Small intestine (tissue), 7 donors: ENCODE measurements around the gene CSPG4. TPM values are rescaled to one million over a fixed set of nuclear protein-coding genes. Genes with fewer than 3 reads are reported as not detected.

Source experiments
- DNase-seq, 2 donors: peaks; one replicate each; pipeline versions ENCODE4 v3.0.0 to v3.0.0-alpha.2; 2013
- FAIRE-seq: peaks from 2 replicates; lab custom pipeline; 2012; peaks lifted over from hg19 to GRCh38; lab: Jason Lieb, UNC
- H3K27ac ChIP-seq, 3 donors: one replicate each; pipeline ENCODE4 v1.5.1; 2013; ENCODE audit warnings: low read length in 2 of 3, mild to moderate bottlenecking in 2 of 3, control low read depth in 1 of 3, inconsistent platforms in 1 of 3, low read depth in 1 of 3, moderate library complexity in 1 of 3
- H3K27me3 ChIP-seq, 3 donors: one replicate each; pipeline ENCODE4 v1.6.1; 2013; ENCODE audit warnings: low read length in 3 of 3, inconsistent platforms in 1 of 3; ENCODE audit not compliant: control insufficient read depth in 3 of 3, insufficient read depth in 3 of 3
- H3K36me3 ChIP-seq, 3 donors: one replicate each; pipeline ENCODE4 v1.6.1; 2013; ENCODE audit warnings: low read length in 3 of 3, inconsistent platforms in 1 of 3, low read depth in 1 of 3, mild to moderate bottlenecking in 1 of 3, moderate library complexity in 1 of 3; ENCODE audit not compliant: control insufficient read depth in 3 of 3, insufficient read depth in 2 of 3
- H3K4me1 ChIP-seq, 3 donors: one replicate each; pipeline ENCODE4 v1.6.1; 2013; ENCODE audit warnings: low read length in 2 of 3, inconsistent platforms in 1 of 3, low read depth in 1 of 3, mild to moderate bottlenecking in 1 of 3, moderate library complexity in 1 of 3; ENCODE audit not compliant: control insufficient read depth in 3 of 3, insufficient read depth in 2 of 3
- H3K4me3 ChIP-seq, 3 donors: one replicate each; pipeline ENCODE4 v1.5.1; 2013; ENCODE audit warnings: low read length in 3 of 3, control low read depth in 1 of 3, inconsistent platforms in 1 of 3, low read depth in 1 of 3, mild to moderate bottlenecking in 1 of 3, moderate library complexity in 1 of 3
- H3K9me3 ChIP-seq, 2 donors: one replicate each; pipeline ENCODE4 v1.6.1; 2013; ENCODE audit warnings: low read depth in 1 of 2, low read length in 1 of 2; ENCODE audit not compliant: control insufficient read depth in 2 of 2, insufficient read depth in 1 of 2
- WGBS, 3 donors: extraction: QIAGEN DNeasy Blood & Tissue Kit; methylation state at CpG; one replicate each; pipeline ENCODE4 v1.1.7; 2013; 5-methylcytosine and 5-hydroxymethylcytosine counted together
- polyA plus RNA-seq, 4 donors: library from polyadenylated mRNA; stranded (reverse) in 3 of 4; unstranded in 1 of 4; fragments of 200-250 nt in 3 of 4; fragments of 120-200 nt in 1 of 4; gene quantifications; one replicate each; pipeline versions ENCODE4 v1.2.1 to v1.2.3, GENCODE V29; 2013
- donor health status: healthy with polysubstance abuse.
- donor health status: control.
- donor health status: control.
- donor health status: Bipolar disorder and iron deficiency.
- donor health status: healthy.

Gene CSPG4
- polyA plus RNA-seq, 4 donors, result 0.22 to 7.2 (median 2.5) TPM

- no peak overlapping the region for H3K4me3 ChIP-seq
- H3K27ac ChIP-seq, result peak overlapping the region in 1 of 3 donors; percentile 3
- FAIRE-seq, result no peak
- no peaks in the 10 kb centered on the region for H3K9me3 ChIP-seq
- H3K27me3 ChIP-seq, result no peaks in the 10 kb centered on the region
- peaks cover 4 to 58% (median 13%) of the 10 kb centered on the region in 3 donors for H3K4me1 ChIP-seq
- DNase-seq, result no peak
- WGBS, 3 donors, result 83 to 90% (median 88%) methylated on average over 16 of the region's 16 CpGs
- peaks cover 0 to 83% (median 5%) of the 10 kb centered on the region in 3 donors for H3K36me3 ChIP-seq
These were observed 59.2 kb downstream of the CSPG4 start for GRCh38 chr15:75653347-75653913.

GRCh38 chr15:75651810-75652543, 60.7 kb downstream of the CSPG4 start:
- 10 to 38% (median 30%) methylated on average over 2 of the region's 2 CpGs for WGBS, 3 donors
- Histone ChIP-seq H3K36me3 (peaks cover 0 to 69% (median 0%) of the 10 kb centered on the region in 3 donors), H3K9me3 (no peaks in the 10 kb centered on the region), H3K4me1 (peaks cover 4 to 60% (median 13%) of the 10 kb centered on the region in 3 donors), H3K27me3 (no peaks in the 10 kb centered on the region), H3K27ac (peak overlapping the region in 1 of 3 donors; percentile 63), H3K4me3 (peak overlapping the region in 1 of 3 donors; percentile 26)
- DNase-seq, result no peak
- no peak for FAIRE-seq

- no peaks in the 10 kb centered on the region for H3K9me3 ChIP-seq
- H3K27ac ChIP-seq, result peak overlapping the region in 2 of 3 donors; percentile 34 to 63
- H3K4me1 ChIP-seq, result peaks cover 4 to 64% (median 17%) of the 10 kb centered on the region in 3 donors
- WGBS, 3 donors, result 26 to 43% (median 27%) methylated on average over 9 of the region's 9 CpGs
- H3K36me3 ChIP-seq, result peaks cover 0 to 60% (median 0%) of the 10 kb centered on the region in 3 donors
- no peak for FAIRE-seq
- H3K4me3 ChIP-seq, result peak overlapping the region in 2 of 3 donors; percentile 5 to 26
- DNase-seq, result peak in 1 of 2 donors; percentile 64
- H3K27me3 ChIP-seq, result no peaks in the 10 kb centered on the region
These were observed 61.5 kb downstream of the CSPG4 start for GRCh38 chr15:75650908-75651809.

- DNase-seq, result no peak
- 90% methylated on average over 18 of the region's 18 CpGs for WGBS, 3 donors
These were observed 62.8 kb downstream of the CSPG4 start for GRCh38 chr15:75649848-75650247.

GRCh38 chr15:75649045-75649761, 63.4 kb downstream of the CSPG4 start:
- Histone ChIP-seq H3K36me3 (peaks cover 0 to 48% (median 0%) of the 10 kb centered on the region in 3 donors), H3K9me3 (no peaks in the 10 kb centered on the region), H3K27me3 (no peaks in the 10 kb centered on the region), H3K4me1 (peaks cover 4 to 53% (median 17%) of the 10 kb centered on the region in 3 donors), H3K4me3 (peak overlapping the region in 2 of 3 donors; percentile 86 to 92), H3K27ac (peak overlapping the region in 2 of 3 donors; percentile 89 to 93)
- WGBS, 3 donors, result 67 to 76% (median 74%) methylated on average over 18 to 19 of the region's 19 CpGs
- DNase-seq (no peak), FAIRE-seq (no peak)

More at GRCh38 chr15:75649848-75650247, 62.8 kb downstream of the CSPG4 start:
- no peaks in the 10 kb centered on the region for H3K27me3 ChIP-seq
- H3K27ac ChIP-seq, result no peak overlapping the region
- no peak for FAIRE-seq
- peaks cover 4 to 58% (median 17%) of the 10 kb centered on the region in 3 donors for H3K4me1 ChIP-seq
- H3K9me3 ChIP-seq, result no peaks in the 10 kb centered on the region
- peak overlapping the region in 1 of 3 donors; percentile 5 for H3K4me3 ChIP-seq
- H3K36me3 ChIP-seq, result peaks cover 0 to 53% (median 0%) of the 10 kb centered on the region in 3 donors

GRCh38 chr15:75648156-75649000, 64.3 kb downstream of the CSPG4 start:
- DNase-seq (peak in 1 of 2 donors; percentile 47), FAIRE-seq (no peak)
- Histone ChIP-seq H3K9me3 (no peaks in the 10 kb centered on the region), H3K4me3 (peak overlapping the region; percentile 69 to 92 (median 86)), H3K27ac (peak overlapping the region; percentile 87 to 93 (median 89)), H3K27me3 (no peaks in the 10 kb centered on the region), H3K4me1 (peaks cover 4 to 53% (median 17%) of the 10 kb centered on the region in 3 donors), H3K36me3 (peaks cover 0 to 43% (median 0%) of the 10 kb centered on the region in 3 donors)
- 4 to 8% (median 7%) methylated on average over 33 to 34 of the region's 34 CpGs for WGBS, 3 donors
